Type B pancreatic cell (in vitro differentiated cells): ENCODE data around the gene PTPN13. TPM values are rescaled to one million over a fixed set of nuclear protein-coding genes. Genes with fewer than 3 reads are reported as not detected.

Source experiments
- DNase-seq: peaks from one replicate; pipeline ENCODE4 v3.0.0; 2021; ENCODE audit warnings: mixed read lengths; ENCODE audit not compliant: unreplicated experiment; ENCODE audit errors: extremely low spot score
- H3K27ac Mint-ChIP-seq: 2 replicates; pipeline ENCODE4 v1.8.0; 2021; ENCODE audit warnings: mild to moderate bottlenecking, mixed read lengths
- H3K27me3 Mint-ChIP-seq: 2 replicates; pipeline ENCODE4 v1.8.0; 2021; ENCODE audit warnings: mixed read lengths
- H3K36me3 Mint-ChIP-seq: 2 replicates; pipeline ENCODE4 v1.8.0; 2021; ENCODE audit warnings: mixed read lengths
- H3K4me1 Mint-ChIP-seq: one replicate; pipeline ENCODE4 v1.8.0; 2021; ENCODE audit warnings: mixed read lengths; ENCODE audit not compliant: unreplicated experiment
- H3K4me3 Mint-ChIP-seq: 2 replicates; pipeline ENCODE4 v1.8.0; 2021; ENCODE audit warnings: mild to moderate bottlenecking, mixed read lengths
- H3K9me3 Mint-ChIP-seq: 2 replicates; pipeline ENCODE4 v1.8.0; 2021; ENCODE audit warnings: mixed read lengths
- long read RNA-seq: library from polyadenylated mRNA; unstranded; transcript quantifications from one replicate; pipeline ENCODE4 v2.0.0, GENCODE V29; 2020
- total RNA-seq: library from RNA; stranded (reverse); gene quantifications from 2 replicates; pipeline ENCODE4 v1.2.1, GENCODE V29; 2021; ENCODE audit warnings: low replicate concordance
- TF ChIP-seq, protein P1 (sequence below): fragments of 200-600 bp; sonication (generic); conservative IDR thresholded peaks from 2 replicates; pipeline ENCODE4 v1.5.0; 2021; ENCODE audit warnings: antibody characterized with exemption, mild to moderate bottlenecking

Gene PTPN13, protein sequence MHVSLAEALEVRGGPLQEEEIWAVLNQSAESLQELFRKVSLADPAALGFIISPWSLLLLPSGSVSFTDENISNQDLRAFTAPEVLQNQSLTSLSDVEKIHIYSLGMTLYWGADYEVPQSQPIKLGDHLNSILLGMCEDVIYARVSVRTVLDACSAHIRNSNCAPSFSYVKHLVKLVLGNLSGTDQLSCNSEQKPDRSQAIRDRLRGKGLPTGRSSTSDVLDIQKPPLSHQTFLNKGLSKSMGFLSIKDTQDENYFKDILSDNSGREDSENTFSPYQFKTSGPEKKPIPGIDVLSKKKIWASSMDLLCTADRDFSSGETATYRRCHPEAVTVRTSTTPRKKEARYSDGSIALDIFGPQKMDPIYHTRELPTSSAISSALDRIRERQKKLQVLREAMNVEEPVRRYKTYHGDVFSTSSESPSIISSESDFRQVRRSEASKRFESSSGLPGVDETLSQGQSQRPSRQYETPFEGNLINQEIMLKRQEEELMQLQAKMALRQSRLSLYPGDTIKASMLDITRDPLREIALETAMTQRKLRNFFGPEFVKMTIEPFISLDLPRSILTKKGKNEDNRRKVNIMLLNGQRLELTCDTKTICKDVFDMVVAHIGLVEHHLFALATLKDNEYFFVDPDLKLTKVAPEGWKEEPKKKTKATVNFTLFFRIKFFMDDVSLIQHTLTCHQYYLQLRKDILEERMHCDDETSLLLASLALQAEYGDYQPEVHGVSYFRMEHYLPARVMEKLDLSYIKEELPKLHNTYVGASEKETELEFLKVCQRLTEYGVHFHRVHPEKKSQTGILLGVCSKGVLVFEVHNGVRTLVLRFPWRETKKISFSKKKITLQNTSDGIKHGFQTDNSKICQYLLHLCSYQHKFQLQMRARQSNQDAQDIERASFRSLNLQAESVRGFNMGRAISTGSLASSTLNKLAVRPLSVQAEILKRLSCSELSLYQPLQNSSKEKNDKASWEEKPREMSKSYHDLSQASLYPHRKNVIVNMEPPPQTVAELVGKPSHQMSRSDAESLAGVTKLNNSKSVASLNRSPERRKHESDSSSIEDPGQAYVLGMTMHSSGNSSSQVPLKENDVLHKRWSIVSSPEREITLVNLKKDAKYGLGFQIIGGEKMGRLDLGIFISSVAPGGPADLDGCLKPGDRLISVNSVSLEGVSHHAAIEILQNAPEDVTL (N-terminal part only)
- total RNA-seq: 69.0 and 79.1 TPM in 2 replicates
- long read RNA-seq, partial matches to known transcripts: 50 of 62 reads
- long read RNA-seq, other reads (novel, unspliced or antisense): 12 of 62 reads

DNA sequence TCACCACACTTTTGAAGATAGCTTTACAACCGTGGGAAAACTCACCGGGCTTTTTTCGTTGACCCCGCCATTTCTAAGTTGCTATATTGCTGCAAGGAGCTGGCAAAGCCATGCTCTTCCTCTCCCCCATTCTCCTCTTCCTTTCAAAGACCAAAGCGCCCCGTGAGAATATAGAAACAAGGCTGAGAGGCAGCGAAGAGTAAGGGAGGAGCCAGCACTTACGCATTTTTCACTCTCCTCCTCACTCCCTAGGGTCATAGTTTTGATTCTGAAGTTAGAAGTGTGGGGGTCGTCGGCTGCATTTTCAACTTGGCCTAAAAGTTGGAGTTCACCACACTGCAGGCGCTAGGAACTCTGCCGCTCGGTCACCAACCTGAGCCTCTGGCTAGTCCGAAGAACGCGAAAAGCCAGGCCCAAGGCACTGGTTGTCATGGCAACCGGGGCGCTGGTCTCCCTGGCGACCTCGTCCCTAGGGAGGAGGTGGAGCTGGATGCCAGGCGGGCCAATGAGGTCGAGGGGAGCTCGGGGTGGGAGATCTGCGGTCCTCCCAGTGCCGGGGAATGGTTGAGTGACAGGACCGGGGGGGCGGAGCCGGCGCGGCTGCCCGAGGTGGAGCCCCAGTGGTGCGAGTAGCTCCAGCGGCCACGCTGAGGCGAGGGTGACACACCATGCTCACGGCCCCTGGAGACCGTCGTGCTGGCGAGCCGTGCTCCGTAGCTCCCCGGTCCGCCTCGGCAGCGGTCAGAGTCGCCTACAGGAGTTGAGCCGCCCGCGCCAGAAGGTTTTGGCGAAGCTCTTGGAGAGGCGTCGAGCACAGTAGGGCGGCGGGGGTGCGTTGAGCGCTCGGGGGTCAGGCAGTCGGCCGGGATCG lies at the start of gene PTPN13:
TSS of gene PTPN13 (plus strand) at position 628 of the 871 bp plus-strand sequence. CDS start 40,942 bp downstream, outside the sequence.
- peak; percentile 99 for DNase-seq
- TF ChIP-seq, protein P1, sequence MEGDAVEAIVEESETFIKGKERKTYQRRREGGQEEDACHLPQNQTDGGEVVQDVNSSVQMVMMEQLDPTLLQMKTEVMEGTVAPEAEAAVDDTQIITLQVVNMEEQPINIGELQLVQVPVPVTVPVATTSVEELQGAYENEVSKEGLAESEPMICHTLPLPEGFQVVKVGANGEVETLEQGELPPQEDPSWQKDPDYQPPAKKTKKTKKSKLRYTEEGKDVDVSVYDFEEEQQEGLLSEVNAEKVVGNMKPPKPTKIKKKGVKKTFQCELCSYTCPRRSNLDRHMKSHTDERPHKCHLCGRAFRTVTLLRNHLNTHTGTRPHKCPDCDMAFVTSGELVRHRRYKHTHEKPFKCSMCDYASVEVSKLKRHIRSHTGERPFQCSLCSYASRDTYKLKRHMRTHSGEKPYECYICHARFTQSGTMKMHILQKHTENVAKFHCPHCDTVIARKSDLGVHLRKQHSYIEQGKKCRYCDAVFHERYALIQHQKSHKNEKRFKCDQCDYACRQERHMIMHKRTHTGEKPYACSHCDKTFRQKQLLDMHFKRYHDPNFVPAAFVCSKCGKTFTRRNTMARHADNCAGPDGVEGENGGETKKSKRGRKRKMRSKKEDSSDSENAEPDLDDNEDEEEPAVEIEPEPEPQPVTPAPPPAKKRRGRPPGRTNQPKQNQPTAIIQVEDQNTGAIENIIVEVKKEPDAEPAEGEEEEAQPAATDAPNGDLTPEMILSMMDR: no peak
- Mint-ChIP-seq H3K4me1 (peaks cover 39% of the 10 kb centered on the region), H3K9me3 (no peaks in the 10 kb centered on the region), H3K27ac (peak within 1 kb of the TSS; percentile 96), H3K36me3 (no peaks in the 10 kb centered on the region), H3K4me3 (peak within 1 kb of the TSS; percentile 98), H3K27me3 (no peaks in the 10 kb centered on the region)

DNA sequence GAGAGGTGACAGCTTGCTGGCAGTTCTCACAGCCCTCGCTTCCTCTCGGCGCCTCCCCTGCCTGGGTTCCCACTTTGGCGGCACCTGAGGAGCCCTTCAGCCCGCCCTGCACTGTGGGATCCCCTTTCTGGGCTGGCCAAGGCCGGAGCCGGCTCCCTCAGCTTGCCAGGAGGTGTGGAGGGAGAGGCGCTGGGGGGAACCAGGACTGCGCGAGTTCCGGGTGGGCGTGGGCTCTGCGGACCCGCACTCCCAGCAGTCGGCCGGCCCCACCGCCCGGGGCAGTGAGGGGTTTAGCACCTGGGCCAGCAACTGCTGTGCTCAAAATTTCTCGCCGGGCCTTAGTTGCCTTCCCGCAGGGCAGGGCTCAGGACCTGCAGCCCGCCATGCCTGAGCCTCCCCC lies 47.0 kb upstream of the PTPN13 start:
- no peak for DNase-seq

DNA sequence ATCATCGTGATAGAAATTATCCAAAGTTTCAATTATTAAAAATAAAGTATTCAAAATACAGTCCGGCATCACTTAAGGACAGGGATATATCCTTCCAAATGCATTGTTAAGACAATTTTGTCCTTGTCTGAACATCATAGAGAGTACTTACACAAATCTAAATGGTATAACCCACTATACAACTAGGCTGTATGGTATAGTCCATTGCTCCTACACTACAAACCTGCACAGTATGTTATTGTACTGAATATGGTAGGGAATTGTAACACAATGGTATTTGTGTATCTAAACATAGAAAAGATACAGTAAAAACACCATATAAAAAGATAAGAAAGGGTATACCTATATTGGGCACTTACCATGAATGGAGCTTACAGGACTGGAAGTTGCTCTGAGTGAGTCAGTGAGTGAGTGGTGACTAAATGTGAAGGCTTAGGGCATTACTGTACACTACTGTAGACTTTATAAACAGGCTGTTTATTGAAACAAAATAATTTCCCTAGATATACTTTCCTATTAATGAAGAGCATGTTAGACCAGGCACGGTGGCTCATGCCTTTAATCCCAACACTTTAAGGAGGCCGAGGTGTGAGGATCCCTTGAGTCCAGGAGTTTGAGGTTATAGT lies 44.8 kb upstream of the PTPN13 start:
- H3K36me3 Mint-ChIP-seq: peaks cover 9% of the 10 kb centered on the region
- H3K27ac Mint-ChIP-seq: no peak overlapping the region
- TF ChIP-seq, protein P1: no peak
- H3K27me3 Mint-ChIP-seq: no peaks in the 10 kb centered on the region
- no peaks in the 10 kb centered on the region for H3K9me3 Mint-ChIP-seq
- DNase-seq: no peak
- no peak overlapping the region for H3K4me3 Mint-ChIP-seq
- peaks cover 16% of the 10 kb centered on the region for H3K4me1 Mint-ChIP-seq

More for the DNA sequence above, 47.0 kb upstream of the PTPN13 start:
- H3K4me3 Mint-ChIP-seq: no peak overlapping the region
- H3K27ac Mint-ChIP-seq: no peak overlapping the region
- TF ChIP-seq, protein P1: no peak
- no peaks in the 10 kb centered on the region for H3K9me3 Mint-ChIP-seq
- H3K36me3 Mint-ChIP-seq: peaks cover 9% of the 10 kb centered on the region
- H3K4me1 Mint-ChIP-seq: peaks cover 28% of the 10 kb centered on the region
- no peaks in the 10 kb centered on the region for H3K27me3 Mint-ChIP-seq

DNA sequence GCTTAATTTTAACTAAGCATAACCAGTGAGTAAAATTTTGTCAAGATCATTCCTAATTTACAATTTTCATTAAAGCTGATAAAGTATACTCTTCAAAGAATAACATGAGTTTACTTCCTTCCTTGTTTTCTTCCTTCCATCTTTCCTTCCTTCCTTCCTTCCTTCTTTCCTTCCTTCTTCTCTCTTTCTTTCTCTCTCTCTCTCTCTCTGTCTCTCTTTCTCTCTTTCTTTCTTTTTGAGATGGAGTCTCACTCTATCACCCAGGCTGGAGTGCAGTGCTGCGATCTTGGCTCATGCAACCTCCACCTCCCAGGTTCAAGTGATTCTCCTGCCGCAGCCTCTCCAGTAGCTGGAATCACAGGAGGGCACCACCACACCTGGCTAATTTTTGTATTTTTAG lies 42.7 kb upstream of the PTPN13 start:
- H3K4me3 Mint-ChIP-seq: no peak overlapping the region
- peaks cover 6% of the 10 kb centered on the region for H3K4me1 Mint-ChIP-seq
- H3K27ac Mint-ChIP-seq: no peak overlapping the region
- H3K27me3 Mint-ChIP-seq: no peaks in the 10 kb centered on the region
- H3K9me3 Mint-ChIP-seq: no peaks in the 10 kb centered on the region
- DNase-seq: no peak
- no peaks in the 10 kb centered on the region for H3K36me3 Mint-ChIP-seq
- TF ChIP-seq, protein P1: no peak
